IMR-90 (cell line): ENCODE data around the gene CACNA2D3.

Experiments used
- BHLHE40 ChIP-seq: fragments of 150-350 bp; IDR thresholded peaks from 2 replicates; pipeline ENCODE4 v1.6.1; 2016; ENCODE audit warnings: mild to moderate bottlenecking, low read depth, low read length
- CEBPB ChIP-seq: IDR thresholded peaks from 2 replicates; pipeline ENCODE4 v1.6.1; 2012; ENCODE audit warnings: low read depth, low read length, improper control_type of control experiment
- CHD1 ChIP-seq: IDR thresholded peaks from 2 replicates; pipeline ENCODE4 v1.6.1; 2012; ENCODE audit warnings: low read depth, low read length, improper control_type of control experiment
- ELK1 ChIP-seq: fragments of 150-350 bp; IDR thresholded peaks from 2 replicates; pipeline ENCODE4 v1.6.1; 2016; ENCODE audit warnings: low read depth, mild to moderate bottlenecking, low read length, moderate library complexity, borderline replicate concordance
- FOS ChIP-seq: fragments of 150-350 bp; IDR thresholded peaks from 2 replicates; pipeline ENCODE4 v1.6.1; 2016; ENCODE audit warnings: low read depth, low read length
- NFE2L2 ChIP-seq: fragments of 150-350 bp; IDR thresholded peaks from 2 replicates; pipeline ENCODE4 v1.6.1; 2016; ENCODE audit warnings: low read depth, mild to moderate bottlenecking, low read length
- POLR2A ChIP-seq: IDR thresholded peaks from 2 replicates; pipeline ENCODE4 v1.6.1; 2012; ENCODE audit warnings: mild to moderate bottlenecking, low read depth, low read length
- RAD21 ChIP-seq: IDR thresholded peaks from 2 replicates; pipeline ENCODE4 v1.6.1; 2012; ENCODE audit warnings: low read length, improper control_type of control experiment
- RCOR1 ChIP-seq: IDR thresholded peaks from 2 replicates; pipeline ENCODE4 v1.6.1; 2012; ENCODE audit warnings: mild to moderate bottlenecking, low read length, improper control_type of control experiment; ENCODE audit not compliant: insufficient replicate concordance
- RFX5 ChIP-seq: IDR thresholded peaks from 2 replicates; pipeline ENCODE4 v1.8.0; 2012; ENCODE audit warnings: low read depth, mild to moderate bottlenecking, low read length, moderate library complexity
- TF ChIP-seq, protein P1 (sequence below): conservative IDR thresholded peaks from 2 replicates; pipeline ENCODE4 v1.5.1; 2012; ENCODE audit warnings: mild to moderate bottlenecking, low read depth, low read length, improper control_type of control experiment

GRCh38 chr3:55061720-55062034 lies 939.3 kb downstream of the CACNA2D3 start:
- TF ChIP-seq, protein P1, sequence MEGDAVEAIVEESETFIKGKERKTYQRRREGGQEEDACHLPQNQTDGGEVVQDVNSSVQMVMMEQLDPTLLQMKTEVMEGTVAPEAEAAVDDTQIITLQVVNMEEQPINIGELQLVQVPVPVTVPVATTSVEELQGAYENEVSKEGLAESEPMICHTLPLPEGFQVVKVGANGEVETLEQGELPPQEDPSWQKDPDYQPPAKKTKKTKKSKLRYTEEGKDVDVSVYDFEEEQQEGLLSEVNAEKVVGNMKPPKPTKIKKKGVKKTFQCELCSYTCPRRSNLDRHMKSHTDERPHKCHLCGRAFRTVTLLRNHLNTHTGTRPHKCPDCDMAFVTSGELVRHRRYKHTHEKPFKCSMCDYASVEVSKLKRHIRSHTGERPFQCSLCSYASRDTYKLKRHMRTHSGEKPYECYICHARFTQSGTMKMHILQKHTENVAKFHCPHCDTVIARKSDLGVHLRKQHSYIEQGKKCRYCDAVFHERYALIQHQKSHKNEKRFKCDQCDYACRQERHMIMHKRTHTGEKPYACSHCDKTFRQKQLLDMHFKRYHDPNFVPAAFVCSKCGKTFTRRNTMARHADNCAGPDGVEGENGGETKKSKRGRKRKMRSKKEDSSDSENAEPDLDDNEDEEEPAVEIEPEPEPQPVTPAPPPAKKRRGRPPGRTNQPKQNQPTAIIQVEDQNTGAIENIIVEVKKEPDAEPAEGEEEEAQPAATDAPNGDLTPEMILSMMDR = no peak
- TF ChIP-seq RAD21 = no peak
- no peak for TF ChIP-seq POLR2A
- TF ChIP-seq FOS = no peak
- no peak for TF ChIP-seq RFX5
- no peak for TF ChIP-seq ELK1
- no peak for TF ChIP-seq CEBPB
- TF ChIP-seq RCOR1 = no peak
- no peak for TF ChIP-seq NFE2L2
- TF ChIP-seq BHLHE40 = no peak
- no peak for TF ChIP-seq CHD1
